Epithelial cell of prostate (primary cell): ENCODE results near the gene POU2AF3.
"Not testable (repeated sequence)": the region's sequence is repeated elsewhere in the genome, so short reads cannot be mapped to it uniquely, and the experiment has no call there.

Source experiments
- DNase-seq: peaks from one replicate; pipeline ENCODE4 v3.0.0-alpha.2; 2011; ENCODE audit warnings: low read depth, low spot score
- H3K27ac ChIP-seq: fragments of 450-650 bp; 2 replicates; pipeline ENCODE4 v1.5.1; 2017; ENCODE audit warnings: mild to moderate bottlenecking

The POU2AF3 gene

GRCh38 chr11:111298413-111299100 lies at the start of gene POU2AF3:
Gene POU2AF3, plus strand, starts transcription at chr11:111298546. Its CDS starts 36 bp downstream, at chr11:111298582.
- DNase-seq: no peak
- H3K27ac ChIP-seq: no peak within 1 kb of the TSS

GRCh38 chr11:111250936-111251335 lies 47.4 kb upstream of the POU2AF3 start:
- no peak for DNase-seq
- no peak overlapping the region for H3K27ac ChIP-seq

GRCh38 chr11:111253131-111253530 lies 45.2 kb upstream of the POU2AF3 start:
- H3K27ac ChIP-seq: no peak overlapping the region
- DNase-seq: no peak

- H3K27ac ChIP-seq: no peak overlapping the region
- no peak for DNase-seq
Observed at GRCh38 chr11:111253630-111254029, 44.7 kb upstream of the POU2AF3 start.

- no peak for DNase-seq
- no peak overlapping the region for H3K27ac ChIP-seq
Observed at GRCh38 chr11:111258046-111258445, 40.3 kb upstream of the POU2AF3 start.

- no peak for DNase-seq
- no peak overlapping the region for H3K27ac ChIP-seq
Observed at GRCh38 chr11:111259896-111260295, 38.5 kb upstream of the POU2AF3 start.

GRCh38 chr11:111260811-111261210 lies 37.5 kb upstream of the POU2AF3 start:
- H3K27ac ChIP-seq: no peak overlapping the region
- no peak for DNase-seq

GRCh38 chr11:111264646-111265045 lies 33.7 kb upstream of the POU2AF3 start:
- no peak for DNase-seq
- no peak overlapping the region for H3K27ac ChIP-seq

GRCh38 chr11:111265421-111265820 lies 32.9 kb upstream of the POU2AF3 start:
- no peak for DNase-seq
- no peak overlapping the region for H3K27ac ChIP-seq

- not testable (repeated sequence) for DNase-seq, H3K27ac ChIP-seq
Observed at GRCh38 chr11:111268303-111268702, 30.0 kb upstream of the POU2AF3 start.

- H3K27ac ChIP-seq: no peak overlapping the region
- no peak for DNase-seq
Observed at GRCh38 chr11:111269146-111269868, 29.0 kb upstream of the POU2AF3 start.

- DNase-seq: no peak
- no peak overlapping the region for H3K27ac ChIP-seq
Observed at GRCh38 chr11:111272420-111272819, 25.9 kb upstream of the POU2AF3 start.

- H3K27ac ChIP-seq: no peak overlapping the region
- DNase-seq: no peak
Observed at GRCh38 chr11:111282562-111283075, 15.7 kb upstream of the POU2AF3 start.

GRCh38 chr11:111283945-111284481 lies 14.3 kb upstream of the POU2AF3 start:
- no peak for DNase-seq
- no peak overlapping the region for H3K27ac ChIP-seq

GRCh38 chr11:111285189-111286091 lies 12.9 kb upstream of the POU2AF3 start:
- no peak for DNase-seq
- no peak overlapping the region for H3K27ac ChIP-seq

- no peak for DNase-seq
- H3K27ac ChIP-seq: no peak overlapping the region
Observed at GRCh38 chr11:111291764-111292163, 6.6 kb upstream of the POU2AF3 start.

- H3K27ac ChIP-seq, DNase-seq: not testable (repeated sequence)
Observed at GRCh38 chr11:111292408-111292807, 5.9 kb upstream of the POU2AF3 start.

- H3K27ac ChIP-seq: no peak overlapping the region
- no peak for DNase-seq
Observed at GRCh38 chr11:111296196-111296595, 2.1 kb upstream of the POU2AF3 start.

- H3K27ac ChIP-seq: no peak overlapping the region
- no peak for DNase-seq
Observed at GRCh38 chr11:111297696-111298095, 650 bp upstream of the POU2AF3 start.
